ENCODE results near the gene SEC22C.
A peak's percentile ranks its signal among the peaks of the same experiment; 100 is the strongest.

Gene SEC22C

GRCh38 chr3:42503251-42503924 lies 78.4 kb downstream of the SEC22C start:
- DNase-seq (ENCODE audit: low spot score in 2 of 2) (peak in 1 of 2 donors; percentile 47), ATAC-seq (no peak)
- no peak overlapping the region for H3K27ac Mint-ChIP-seq

GRCh38 chr3:42502429-42503250 lies 79.1 kb downstream of the SEC22C start, which contains the start of gene VIPR1:
Gene VIPR1, plus strand, starts transcription at chr3:42502643. Its CDS starts 93 bp downstream, at chr3:42502736.
- Mint-ChIP-seq H3K4me1 (peaks cover 42% of the 10 kb centered on the region), H3K4me3 (peak within 1 kb of the TSS; percentile 90), H3K27ac (no peak within 1 kb of the TSS), H3K9me3 (no peaks in the 10 kb centered on the region), H3K36me3 (no peaks in the 10 kb centered on the region)
- ATAC-seq (peak; percentile 94), DNase-seq (ENCODE audit: low spot score in 2 of 2) (peak; percentile 84 to 89)

More at GRCh38 chr3:42503251-42503924, 78.4 kb downstream of the SEC22C start:
- Mint-ChIP-seq H3K36me3 (no peaks in the 10 kb centered on the region), H3K4me1 (peaks cover 42% of the 10 kb centered on the region), H3K9me3 (no peaks in the 10 kb centered on the region), H3K4me3 (peak overlapping the region; percentile 90)

GRCh38 chr3:42501681-42502428 lies 79.9 kb downstream of the SEC22C start:
- H3K9me3 Mint-ChIP-seq, result no peaks in the 10 kb centered on the region
- H3K4me3 Mint-ChIP-seq, result peak overlapping the region; percentile 90
- H3K4me1 Mint-ChIP-seq, result peaks cover 43% of the 10 kb centered on the region
- ATAC-seq, result peak; percentile 67
- peak; percentile 45 to 73 for DNase-seq (ENCODE audit: low spot score in 2 of 2)
- H3K27ac Mint-ChIP-seq, result no peak overlapping the region
- H3K36me3 Mint-ChIP-seq, result no peaks in the 10 kb centered on the region

- ATAC-seq, result no peak
- H3K4me1 Mint-ChIP-seq, result peaks cover 44% of the 10 kb centered on the region
- no peak for DNase-seq (ENCODE audit: low spot score in 2 of 2)
- H3K9me3 Mint-ChIP-seq, result no peaks in the 10 kb centered on the region
- peak overlapping the region; percentile 90 for H3K4me3 Mint-ChIP-seq
- H3K36me3 Mint-ChIP-seq, result no peaks in the 10 kb centered on the region
- no peak overlapping the region for H3K27ac Mint-ChIP-seq
Observed at GRCh38 chr3:42501321-42501680, 80.5 kb downstream of the SEC22C start.

GRCh38 chr3:42500909-42501308 lies 80.9 kb downstream of the SEC22C start:
- Mint-ChIP-seq H3K9me3 (no peaks in the 10 kb centered on the region), H3K4me3 (peak overlapping the region; percentile 90), H3K36me3 (no peaks in the 10 kb centered on the region), H3K27ac (no peak overlapping the region), H3K4me1 (peaks cover 44% of the 10 kb centered on the region)
- ATAC-seq, result no peak
- no peak for DNase-seq (ENCODE audit: low spot score in 2 of 2)

GRCh38 chr3:42500091-42500490 lies 81.7 kb downstream of the SEC22C start:
- no peaks in the 10 kb centered on the region for H3K36me3 Mint-ChIP-seq
- ATAC-seq (no peak), DNase-seq (ENCODE audit: low spot score in 2 of 2) (peak in 1 of 2 donors; percentile 17)
- no peaks in the 10 kb centered on the region for H3K9me3 Mint-ChIP-seq
- no peak overlapping the region for H3K27ac Mint-ChIP-seq
- peaks cover 44% of the 10 kb centered on the region for H3K4me1 Mint-ChIP-seq
- peak overlapping the region; percentile 90 for H3K4me3 Mint-ChIP-seq

- H3K4me1 Mint-ChIP-seq, result peaks cover 44% of the 10 kb centered on the region
- H3K9me3 Mint-ChIP-seq, result no peaks in the 10 kb centered on the region
- no peak overlapping the region for H3K27ac Mint-ChIP-seq
- ATAC-seq (no peak), DNase-seq (ENCODE audit: low spot score in 2 of 2) (peak in 1 of 2 donors; percentile 48)
- H3K36me3 Mint-ChIP-seq, result no peaks in the 10 kb centered on the region
- H3K4me3 Mint-ChIP-seq, result no peak overlapping the region
Observed at GRCh38 chr3:42499478-42499871, 82.3 kb downstream of the SEC22C start.

GRCh38 chr3:42498791-42499477 lies 82.8 kb downstream of the SEC22C start:
- Mint-ChIP-seq H3K4me1 (peaks cover 44% of the 10 kb centered on the region), H3K27ac (no peak overlapping the region), H3K9me3 (no peaks in the 10 kb centered on the region), H3K36me3 (no peaks in the 10 kb centered on the region), H3K4me3 (no peak overlapping the region)
- peak in 1 of 2 donors; percentile 61 for DNase-seq (ENCODE audit: low spot score in 2 of 2)
- ATAC-seq, result peak; percentile 51

- no peak for DNase-seq (ENCODE audit: low spot score in 2 of 2)
- Mint-ChIP-seq H3K4me1 (peaks cover 39% of the 10 kb centered on the region), H3K4me3 (no peak overlapping the region), H3K27ac (no peak overlapping the region), H3K36me3 (no peaks in the 10 kb centered on the region), H3K9me3 (no peaks in the 10 kb centered on the region)
- no peak for ATAC-seq
Observed at GRCh38 chr3:42498034-42498433, 83.7 kb downstream of the SEC22C start.
